MM.1S (cell line): Measurements from ENCODE around the gene LAD1.

Experiments
- DNase-seq: peaks from one replicate; pipeline ENCODE4 v3.0.0-alpha.2; 2015
- H2AFZ ChIP-seq: fragments of 300-600 bp; sonication (generic); 2 replicates; pipeline ENCODE4 v1.6.0; 2016; ENCODE audit warnings: antibody characterized with exemption, low read length
- H3F3A ChIP-seq: fragments of 300-600 bp; sonication (generic); 2 replicates; pipeline ENCODE4 v1.6.1; 2016; ENCODE audit warnings: mild to moderate bottlenecking, antibody characterized with exemption, low read length, moderate library complexity, mixed read lengths; ENCODE audit not compliant: insufficient read depth
- H3K27ac ChIP-seq: fragments of 300-600 bp; sonication (generic); 2 replicates; pipeline ENCODE4 v1.5.1; 2016; ENCODE audit warnings: mild to moderate bottlenecking, low read length
- H3K27me3 ChIP-seq: fragments of 300-600 bp; sonication (generic); replicated peaks from 2 replicates; pipeline ENCODE4 v1.6.0; 2016; ENCODE audit warnings: low read length; ENCODE audit not compliant: insufficient read depth
- H3K36me3 ChIP-seq: fragments of 300-600 bp; sonication (generic); replicated peaks from 2 replicates; pipeline ENCODE4 v1.6.1; 2016; ENCODE audit warnings: mild to moderate bottlenecking, low read length, mixed read lengths; ENCODE audit not compliant: insufficient read depth
- H3K4me1 ChIP-seq: fragments of 300-600 bp; sonication (generic); 2 replicates; pipeline ENCODE4 v1.6.1; 2016; ENCODE audit warnings: low read length, mixed read lengths
- H3K4me2 ChIP-seq: fragments of 300-600 bp; sonication (generic); 2 replicates; pipeline ENCODE4 v1.6.0; 2016; ENCODE audit warnings: low read depth, low read length
- H3K4me3 ChIP-seq: fragments of 300-600 bp; sonication (generic); 2 replicates; pipeline ENCODE4 v1.5.1; 2016; ENCODE audit warnings: low read length, mixed read lengths
- H3K79me2 ChIP-seq: fragments of 300-600 bp; sonication (generic); 2 replicates; pipeline ENCODE4 v1.6.1; 2016; ENCODE audit warnings: mixed run types, low read length, mixed read lengths
- H3K9ac ChIP-seq: fragments of 300-600 bp; sonication (generic); 2 replicates; pipeline ENCODE4 v1.6.1; 2016; ENCODE audit warnings: low read length, mixed read lengths
- H3K9me2 ChIP-seq: fragments of 300-600 bp; sonication (generic); replicated peaks from 2 replicates; pipeline ENCODE4 v1.6.1; 2016; ENCODE audit warnings: mild to moderate bottlenecking, low read length, mixed read lengths; ENCODE audit not compliant: insufficient read depth
- H3K9me3 ChIP-seq: fragments of 300-600 bp; sonication (generic); replicated peaks from 2 replicates; pipeline ENCODE4 v1.6.1; 2016; ENCODE audit warnings: mild to moderate bottlenecking, low read length, mixed read lengths; ENCODE audit not compliant: insufficient read depth
- H4K20me1 ChIP-seq: fragments of 300-600 bp; sonication (generic); 2 replicates; pipeline ENCODE4 v1.6.1; 2016; ENCODE audit warnings: mild to moderate bottlenecking, low read length, moderate library complexity, mixed read lengths; ENCODE audit not compliant: insufficient read depth
- EZH2 ChIP-seq: fragments of 300-600 bp; sonication (generic); optimal IDR thresholded peaks from 2 replicates; pipeline ENCODE3; 2017; ENCODE audit warnings: low read depth, mild to moderate bottlenecking, antibody characterized with exemption, low read length, mixed read lengths
- EZH2phosphoT487 ChIP-seq: fragments of 300-600 bp; sonication (generic); IDR thresholded peaks from 2 replicates; pipeline ENCODE4 v1.6.1; 2018; ENCODE audit warnings: antibody characterized with exemption, low read length
- TF ChIP-seq, protein P1 (sequence below): fragments of 300-600 bp; sonication (generic); IDR thresholded peaks from 2 replicates; pipeline ENCODE4 v1.5.1; 2016; ENCODE audit warnings: antibody characterized with exemption, low read length, mixed read lengths

The LAD1 gene

DNA sequence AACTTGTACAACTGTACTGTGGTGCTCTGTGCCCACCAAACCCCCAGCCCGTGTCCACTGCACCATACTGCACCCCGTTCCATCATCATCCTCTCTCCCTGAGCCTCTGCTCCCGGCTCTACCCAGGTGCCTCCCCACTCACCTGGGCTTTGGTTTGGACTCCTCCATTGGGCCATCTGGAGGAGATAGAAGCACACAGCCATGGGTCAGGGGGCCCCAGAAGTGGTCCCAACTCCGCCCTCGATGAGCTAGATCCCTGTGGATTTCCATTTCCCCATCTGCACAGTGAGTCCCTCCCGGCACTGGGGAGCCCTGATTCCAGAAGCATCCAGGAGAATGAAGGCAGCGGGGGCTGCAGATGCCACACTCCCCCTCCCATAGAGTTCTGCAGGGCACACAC lies 32.4 kb downstream of the LAD1 start:
- H3F3A ChIP-seq, result no peaks in the 10 kb centered on the region
- peaks cover 99% of the 10 kb centered on the region for H3K27me3 ChIP-seq
- no peak overlapping the region for H2AFZ ChIP-seq
- no peaks in the 10 kb centered on the region for H3K79me2 ChIP-seq
- no peak overlapping the region for H3K9ac ChIP-seq
- no peak overlapping the region for H3K4me2 ChIP-seq
- no peaks in the 10 kb centered on the region for H3K36me3 ChIP-seq
- H4K20me1 ChIP-seq, result no peaks in the 10 kb centered on the region
- no peak for DNase-seq
- no peak overlapping the region for H3K4me3 ChIP-seq
- TF ChIP-seq, protein P1, sequence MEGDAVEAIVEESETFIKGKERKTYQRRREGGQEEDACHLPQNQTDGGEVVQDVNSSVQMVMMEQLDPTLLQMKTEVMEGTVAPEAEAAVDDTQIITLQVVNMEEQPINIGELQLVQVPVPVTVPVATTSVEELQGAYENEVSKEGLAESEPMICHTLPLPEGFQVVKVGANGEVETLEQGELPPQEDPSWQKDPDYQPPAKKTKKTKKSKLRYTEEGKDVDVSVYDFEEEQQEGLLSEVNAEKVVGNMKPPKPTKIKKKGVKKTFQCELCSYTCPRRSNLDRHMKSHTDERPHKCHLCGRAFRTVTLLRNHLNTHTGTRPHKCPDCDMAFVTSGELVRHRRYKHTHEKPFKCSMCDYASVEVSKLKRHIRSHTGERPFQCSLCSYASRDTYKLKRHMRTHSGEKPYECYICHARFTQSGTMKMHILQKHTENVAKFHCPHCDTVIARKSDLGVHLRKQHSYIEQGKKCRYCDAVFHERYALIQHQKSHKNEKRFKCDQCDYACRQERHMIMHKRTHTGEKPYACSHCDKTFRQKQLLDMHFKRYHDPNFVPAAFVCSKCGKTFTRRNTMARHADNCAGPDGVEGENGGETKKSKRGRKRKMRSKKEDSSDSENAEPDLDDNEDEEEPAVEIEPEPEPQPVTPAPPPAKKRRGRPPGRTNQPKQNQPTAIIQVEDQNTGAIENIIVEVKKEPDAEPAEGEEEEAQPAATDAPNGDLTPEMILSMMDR, result no peak
- TF ChIP-seq EZH2 (no peak), EZH2phosphoT487 (no peak)
- no peak overlapping the region for H3K27ac ChIP-seq
- no peaks in the 10 kb centered on the region for H3K9me2 ChIP-seq
- no peaks in the 10 kb centered on the region for H3K4me1 ChIP-seq
- no peaks in the 10 kb centered on the region for H3K9me3 ChIP-seq

DNA sequence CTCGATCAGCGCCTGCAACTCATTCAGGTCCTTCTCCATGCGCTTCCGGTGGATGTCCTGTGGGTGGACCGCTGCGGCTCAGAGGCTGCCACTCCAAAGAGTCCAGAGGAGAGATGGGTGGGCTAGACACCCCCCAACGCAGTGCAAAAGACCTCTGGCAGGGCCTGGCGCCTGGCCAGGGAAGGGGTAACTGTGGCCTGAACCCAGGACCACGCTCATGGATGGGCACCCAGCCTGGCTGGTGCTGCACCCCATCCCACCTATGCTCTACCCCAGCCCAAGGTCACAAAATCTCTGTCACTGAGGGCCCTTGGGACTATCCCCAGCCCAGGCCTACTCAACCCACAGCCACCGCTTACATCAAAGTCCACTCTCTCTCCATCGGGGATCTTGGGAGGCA lies 33.9 kb downstream of the LAD1 start:
- Histone ChIP-seq H3K9me3 (no peaks in the 10 kb centered on the region), H3K4me3 (no peak overlapping the region), H3K4me2 (no peak overlapping the region), H3K79me2 (no peaks in the 10 kb centered on the region), H3K9ac (no peak overlapping the region), H2AFZ (no peak overlapping the region), H3K27ac (no peak overlapping the region), H3K36me3 (no peaks in the 10 kb centered on the region), H3K9me2 (no peaks in the 10 kb centered on the region), H3F3A (no peaks in the 10 kb centered on the region), H3K4me1 (no peaks in the 10 kb centered on the region), H3K27me3 (peaks cover 98% of the 10 kb centered on the region), H4K20me1 (no peaks in the 10 kb centered on the region)
- no peak for DNase-seq
- TF ChIP-seq EZH2 (no peak), EZH2phosphoT487 (no peak)
- TF ChIP-seq, protein P1, result no peak

DNA sequence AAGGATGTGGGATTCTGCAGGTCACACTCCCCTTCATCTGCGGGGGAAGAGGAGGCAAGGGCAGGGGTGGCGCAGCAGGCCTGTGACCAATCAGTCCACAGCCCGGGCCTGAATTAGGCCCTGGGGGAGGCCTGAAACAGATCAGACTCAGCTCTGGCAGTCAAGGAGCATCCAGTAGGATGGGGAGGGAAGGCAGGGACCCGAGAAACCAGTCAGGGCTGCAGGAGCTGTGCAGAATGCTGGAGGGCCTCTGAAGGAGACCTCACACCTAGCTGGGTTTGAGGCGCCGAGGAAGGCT lies 34.4 kb downstream of the LAD1 start:
- no peak for DNase-seq
- Histone ChIP-seq H3K79me2 (no peaks in the 10 kb centered on the region), H3K9me2 (no peaks in the 10 kb centered on the region), H3K27ac (no peak overlapping the region), H2AFZ (no peak overlapping the region), H3K27me3 (peaks cover 98% of the 10 kb centered on the region), H3F3A (no peaks in the 10 kb centered on the region), H3K36me3 (no peaks in the 10 kb centered on the region), H3K9me3 (no peaks in the 10 kb centered on the region), H4K20me1 (no peaks in the 10 kb centered on the region), H3K4me1 (no peaks in the 10 kb centered on the region), H3K9ac (no peak overlapping the region), H3K4me2 (no peak overlapping the region), H3K4me3 (no peak overlapping the region)
- TF ChIP-seq EZH2phosphoT487 (no peak), EZH2 (no peak)
- TF ChIP-seq, protein P1, result no peak
